Measurements from ENCODE around the gene TOX3.

The TOX3 gene

DNA sequence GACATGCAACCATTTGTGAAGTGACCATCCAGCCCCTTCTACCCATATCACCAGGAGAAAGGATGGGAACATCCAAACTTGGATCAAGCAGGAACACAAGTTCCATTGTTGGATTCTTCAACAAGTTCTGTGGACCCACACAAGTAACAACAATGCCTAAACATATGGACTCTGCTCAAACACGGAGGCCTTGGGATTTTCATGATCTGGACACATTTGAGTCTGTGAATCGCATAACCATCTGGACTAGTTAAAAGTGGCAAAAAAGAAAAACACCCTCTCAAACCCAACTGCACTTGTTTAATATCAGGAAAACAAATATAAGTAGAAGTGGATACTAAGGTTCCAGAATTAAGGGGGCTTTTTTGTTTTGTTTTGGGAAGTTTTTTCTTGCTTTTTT lies 70.8 kb downstream of the TOX3 start:
- H3K4me1 ChIP-seq (ENCODE audit: control insufficient read depth, low read depth, low read length), result peaks cover 5% of the 10 kb centered on the region
- no peaks in the 10 kb centered on the region for H3K27me3 ChIP-seq (ENCODE audit: control insufficient read depth, insufficient read depth, low read length)
- H3K9me3 ChIP-seq (ENCODE audit: control insufficient read depth, low read depth, low read length), result no peaks in the 10 kb centered on the region
- no peak overlapping the region for H3K27ac ChIP-seq (ENCODE audit: low read length)
- no peak overlapping the region for H3K4me3 ChIP-seq (ENCODE audit: low read length)
- no peak overlapping the region for H3K9ac ChIP-seq (ENCODE audit: low read length)
- no peaks in the 10 kb centered on the region for H3K36me3 ChIP-seq (ENCODE audit: control insufficient read depth, low read depth, low read length)

DNA sequence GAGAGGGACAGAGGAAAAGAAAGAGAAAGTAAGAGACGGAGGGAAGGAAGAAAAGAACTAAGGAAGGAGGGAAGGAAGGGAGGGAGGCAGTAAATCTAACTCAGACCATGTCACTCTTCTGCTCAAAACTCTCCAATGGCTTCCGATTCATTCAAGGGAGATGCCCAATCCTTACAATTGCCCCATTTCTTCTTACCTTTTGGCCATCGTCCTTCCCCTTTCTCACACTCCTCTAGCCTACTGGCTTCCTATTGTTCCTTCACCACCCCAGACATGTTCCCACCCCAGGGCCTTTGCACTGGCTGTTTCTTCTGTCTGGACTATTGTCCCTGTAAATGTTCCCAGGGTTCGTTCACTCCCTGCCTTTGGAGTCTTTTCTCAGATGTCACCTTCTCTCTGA lies 72.3 kb downstream of the TOX3 start:
- Histone ChIP-seq H3K27ac (ENCODE audit: low read length) (no peak overlapping the region), H3K9me3 (ENCODE audit: control insufficient read depth, low read depth, low read length) (no peaks in the 10 kb centered on the region), H3K36me3 (ENCODE audit: control insufficient read depth, low read depth, low read length) (no peaks in the 10 kb centered on the region), H3K9ac (ENCODE audit: low read length) (no peak overlapping the region), H3K4me1 (ENCODE audit: control insufficient read depth, low read depth, low read length) (peaks cover 17% of the 10 kb centered on the region), H3K4me3 (ENCODE audit: low read length) (no peak overlapping the region), H3K27me3 (ENCODE audit: control insufficient read depth, insufficient read depth, low read length) (no peaks in the 10 kb centered on the region)

DNA sequence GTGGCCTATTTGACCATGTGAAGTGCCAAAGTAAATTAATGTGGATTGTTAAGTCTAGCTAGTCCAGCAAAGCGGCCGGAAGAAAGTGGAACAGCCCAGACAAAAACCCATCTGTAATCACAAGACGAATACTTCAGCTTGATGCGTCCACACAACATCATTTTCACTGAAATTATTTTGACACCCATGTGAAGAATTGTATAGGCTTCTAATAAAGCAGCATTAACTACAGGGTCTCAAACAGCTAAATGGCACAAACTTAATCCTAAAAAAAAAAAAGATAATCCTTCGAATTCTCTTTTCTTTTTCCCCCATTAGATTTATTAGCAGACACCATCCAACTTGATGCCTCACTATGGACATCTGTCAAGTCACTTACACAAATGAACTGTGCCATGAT lies 73.8 kb downstream of the TOX3 start:
- H3K27ac ChIP-seq (ENCODE audit: low read length), result no peak overlapping the region
- H3K9ac ChIP-seq (ENCODE audit: low read length), result no peak overlapping the region
- no peaks in the 10 kb centered on the region for H3K36me3 ChIP-seq (ENCODE audit: control insufficient read depth, low read depth, low read length)
- no peaks in the 10 kb centered on the region for H3K9me3 ChIP-seq (ENCODE audit: control insufficient read depth, low read depth, low read length)
- no peak overlapping the region for H3K4me3 ChIP-seq (ENCODE audit: low read length)
- peaks cover 23% of the 10 kb centered on the region for H3K4me1 ChIP-seq (ENCODE audit: control insufficient read depth, low read depth, low read length)
- no peaks in the 10 kb centered on the region for H3K27me3 ChIP-seq (ENCODE audit: control insufficient read depth, insufficient read depth, low read length)

DNA sequence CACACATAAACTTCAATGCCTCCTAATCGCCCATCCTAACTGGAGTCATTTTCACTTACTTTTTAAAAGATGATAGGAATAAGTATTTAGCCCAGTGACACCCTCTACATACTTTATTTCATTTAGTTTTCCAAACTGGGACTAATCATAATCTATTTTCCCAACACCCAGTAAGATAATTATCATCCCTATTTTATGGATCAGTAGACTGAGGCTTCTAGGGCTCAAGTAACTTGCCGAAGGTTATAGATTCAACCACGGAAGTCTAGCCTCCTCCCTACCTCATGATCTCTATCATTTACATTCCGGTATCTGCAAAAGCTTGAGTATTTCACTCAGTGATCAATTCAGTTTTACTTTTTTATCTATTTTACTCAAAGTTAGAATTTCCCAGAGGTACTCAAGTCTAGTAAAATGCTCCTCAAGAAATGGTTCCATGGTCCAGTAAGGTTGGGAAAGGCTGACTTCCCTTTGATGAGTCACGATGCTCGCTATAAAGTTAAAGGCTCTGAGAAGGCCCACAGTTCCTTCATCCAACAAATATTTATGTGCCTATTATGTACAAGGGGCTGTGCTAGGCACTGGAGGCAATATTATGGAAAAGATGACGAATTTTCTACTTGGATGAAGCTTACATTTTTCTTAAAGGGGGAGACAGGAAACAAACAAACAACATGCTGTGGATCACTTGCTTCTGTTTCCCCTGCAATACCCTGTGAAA lies 75.1 kb downstream of the TOX3 start:
- Histone ChIP-seq H3K27me3 (ENCODE audit: control insufficient read depth, insufficient read depth, low read length) (no peaks in the 10 kb centered on the region), H3K9me3 (ENCODE audit: control insufficient read depth, low read depth, low read length) (no peaks in the 10 kb centered on the region), H3K36me3 (ENCODE audit: control insufficient read depth, low read depth, low read length) (no peaks in the 10 kb centered on the region), H3K4me1 (ENCODE audit: control insufficient read depth, low read depth, low read length) (peaks cover 29% of the 10 kb centered on the region), H3K4me3 (ENCODE audit: low read length) (no peak overlapping the region), H3K27ac (ENCODE audit: low read length) (no peak overlapping the region), H3K9ac (ENCODE audit: low read length) (no peak overlapping the region)

DNA sequence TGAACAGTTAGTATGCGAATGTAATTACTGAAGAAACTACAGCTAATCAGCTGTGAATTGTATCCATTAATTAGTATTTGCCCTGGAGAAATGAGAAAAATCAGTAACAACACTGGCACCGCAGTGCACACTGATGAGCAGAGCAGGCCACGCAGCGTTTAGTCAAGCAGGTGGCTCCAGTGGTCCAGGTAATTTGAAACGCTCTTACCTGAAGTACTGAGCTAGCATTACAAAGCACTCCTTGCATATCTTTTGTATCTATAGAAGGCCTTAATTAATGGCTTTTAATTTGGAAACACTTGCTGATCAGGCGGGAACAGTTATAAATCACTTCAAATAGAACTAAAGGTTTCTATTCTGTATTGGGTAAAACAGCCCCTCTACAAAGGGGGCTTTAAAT lies 76.4 kb downstream of the TOX3 start:
- Histone ChIP-seq H3K9me3 (ENCODE audit: control insufficient read depth, low read depth, low read length) (no peaks in the 10 kb centered on the region), H3K4me1 (ENCODE audit: control insufficient read depth, low read depth, low read length) (peaks cover 30% of the 10 kb centered on the region), H3K9ac (ENCODE audit: low read length) (no peak overlapping the region), H3K36me3 (ENCODE audit: control insufficient read depth, low read depth, low read length) (no peaks in the 10 kb centered on the region), H3K27me3 (ENCODE audit: control insufficient read depth, insufficient read depth, low read length) (no peaks in the 10 kb centered on the region), H3K4me3 (ENCODE audit: low read length) (no peak overlapping the region), H3K27ac (ENCODE audit: low read length) (no peak overlapping the region)

DNA sequence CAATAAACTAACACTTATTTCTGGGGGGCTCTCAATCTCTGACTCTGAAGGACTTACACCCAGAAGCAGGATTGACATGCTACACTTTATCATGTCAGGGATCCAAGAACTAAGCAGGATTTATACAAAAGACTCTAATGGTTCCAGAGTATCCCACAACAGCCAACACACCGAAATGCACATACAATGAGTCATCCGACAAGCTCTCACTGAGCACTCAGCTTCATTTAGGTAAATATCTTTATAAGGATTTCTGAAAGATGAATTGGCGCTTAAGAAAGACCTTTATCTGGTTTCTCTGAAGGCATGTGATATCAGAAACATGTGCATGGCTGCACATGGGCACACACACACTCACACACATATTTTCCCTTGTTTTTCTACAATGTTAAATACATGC lies 77.2 kb downstream of the TOX3 start:
- Histone ChIP-seq H3K4me3 (ENCODE audit: low read length) (no peak overlapping the region), H3K4me1 (ENCODE audit: control insufficient read depth, low read depth, low read length) (peaks cover 30% of the 10 kb centered on the region), H3K9ac (ENCODE audit: low read length) (no peak overlapping the region), H3K9me3 (ENCODE audit: control insufficient read depth, low read depth, low read length) (no peaks in the 10 kb centered on the region), H3K36me3 (ENCODE audit: control insufficient read depth, low read depth, low read length) (no peaks in the 10 kb centered on the region), H3K27ac (ENCODE audit: low read length) (no peak overlapping the region), H3K27me3 (ENCODE audit: control insufficient read depth, insufficient read depth, low read length) (no peaks in the 10 kb centered on the region)

- H3K9me3 ChIP-seq (ENCODE audit: control insufficient read depth, low read depth, low read length), result no peaks in the 10 kb centered on the region
- no peak overlapping the region for H3K9ac ChIP-seq (ENCODE audit: low read length)
- no peak overlapping the region for H3K4me3 ChIP-seq (ENCODE audit: low read length)
- peaks cover 30% of the 10 kb centered on the region for H3K4me1 ChIP-seq (ENCODE audit: control insufficient read depth, low read depth, low read length)
- H3K27me3 ChIP-seq (ENCODE audit: control insufficient read depth, insufficient read depth, low read length), result no peaks in the 10 kb centered on the region
- H3K27ac ChIP-seq (ENCODE audit: low read length), result no peak overlapping the region
- H3K36me3 ChIP-seq (ENCODE audit: control insufficient read depth, low read depth, low read length), result no peaks in the 10 kb centered on the region
These were observed 77.9 kb downstream of the TOX3 start for GRCh38 chr16:52469091-52469490.

GRCh38 chr16:52467753-52468152 lies 79.2 kb downstream of the TOX3 start:
- Histone ChIP-seq H3K36me3 (ENCODE audit: control insufficient read depth, low read depth, low read length) (peaks cover 7% of the 10 kb centered on the region), H3K9ac (ENCODE audit: low read length) (no peak overlapping the region), H3K27ac (ENCODE audit: low read length) (no peak overlapping the region), H3K9me3 (ENCODE audit: control insufficient read depth, low read depth, low read length) (no peaks in the 10 kb centered on the region), H3K27me3 (ENCODE audit: control insufficient read depth, insufficient read depth, low read length) (no peaks in the 10 kb centered on the region), H3K4me3 (ENCODE audit: low read length) (no peak overlapping the region), H3K4me1 (ENCODE audit: control insufficient read depth, low read depth, low read length) (peaks cover 30% of the 10 kb centered on the region)

DNA sequence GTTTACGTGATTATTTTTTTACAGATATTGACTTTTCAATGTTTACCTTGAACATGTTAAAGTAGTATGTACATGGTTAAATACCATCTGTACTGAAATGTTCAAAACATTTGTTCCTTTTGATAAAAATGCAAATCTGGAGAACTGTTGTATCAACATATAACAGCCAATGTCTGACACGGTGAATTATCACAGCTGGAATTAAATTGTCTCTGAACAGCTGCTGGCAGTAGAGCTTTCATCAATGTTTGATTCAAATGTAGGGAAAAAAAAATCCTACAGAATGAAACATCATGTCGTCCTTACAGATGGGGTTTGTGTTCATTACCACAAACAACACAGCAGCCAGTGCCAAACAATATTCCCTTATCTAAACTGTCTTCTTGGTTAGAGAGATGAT lies 79.9 kb downstream of the TOX3 start:
- Histone ChIP-seq H3K27ac (ENCODE audit: low read length) (no peak overlapping the region), H3K4me3 (ENCODE audit: low read length) (no peak overlapping the region), H3K27me3 (ENCODE audit: control insufficient read depth, insufficient read depth, low read length) (no peaks in the 10 kb centered on the region), H3K9me3 (ENCODE audit: control insufficient read depth, low read depth, low read length) (no peaks in the 10 kb centered on the region), H3K9ac (ENCODE audit: low read length) (no peak overlapping the region), H3K4me1 (ENCODE audit: control insufficient read depth, low read depth, low read length) (peaks cover 32% of the 10 kb centered on the region), H3K36me3 (ENCODE audit: control insufficient read depth, low read depth, low read length) (peaks cover 8% of the 10 kb centered on the region)

DNA sequence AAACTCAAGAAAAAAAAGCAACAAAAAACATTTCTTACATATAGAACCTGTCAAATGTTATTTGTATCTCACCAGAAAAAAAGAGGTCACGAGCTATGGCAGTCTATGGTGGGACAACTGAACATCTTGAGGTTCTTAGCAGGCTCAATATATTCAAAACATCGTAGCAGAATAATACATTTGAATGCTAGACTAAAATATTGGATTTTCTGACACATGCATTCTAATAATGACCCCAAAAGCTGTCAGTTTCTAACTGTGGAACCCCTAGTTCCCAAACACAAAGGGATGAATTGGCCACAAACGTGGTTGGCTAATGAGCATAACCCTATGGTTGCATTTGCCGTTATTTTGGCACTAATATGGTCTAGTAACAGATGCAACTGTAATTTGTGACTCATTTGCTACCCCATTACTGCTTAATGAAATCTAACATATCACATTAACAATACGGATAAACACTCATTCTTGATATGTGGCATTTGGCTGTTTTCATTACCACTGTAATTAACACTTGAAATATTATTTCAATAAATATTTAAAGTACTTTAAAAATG lies 81.2 kb downstream of the TOX3 start:
- H3K4me3 ChIP-seq (ENCODE audit: low read length), result no peak overlapping the region
- no peak overlapping the region for H3K9ac ChIP-seq (ENCODE audit: low read length)
- peaks cover 12% of the 10 kb centered on the region for H3K36me3 ChIP-seq (ENCODE audit: control insufficient read depth, low read depth, low read length)
- no peak overlapping the region for H3K27ac ChIP-seq (ENCODE audit: low read length)
- no peaks in the 10 kb centered on the region for H3K27me3 ChIP-seq (ENCODE audit: control insufficient read depth, insufficient read depth, low read length)
- peaks cover 43% of the 10 kb centered on the region for H3K4me1 ChIP-seq (ENCODE audit: control insufficient read depth, low read depth, low read length)
- H3K9me3 ChIP-seq (ENCODE audit: control insufficient read depth, low read depth, low read length), result no peaks in the 10 kb centered on the region

DNA sequence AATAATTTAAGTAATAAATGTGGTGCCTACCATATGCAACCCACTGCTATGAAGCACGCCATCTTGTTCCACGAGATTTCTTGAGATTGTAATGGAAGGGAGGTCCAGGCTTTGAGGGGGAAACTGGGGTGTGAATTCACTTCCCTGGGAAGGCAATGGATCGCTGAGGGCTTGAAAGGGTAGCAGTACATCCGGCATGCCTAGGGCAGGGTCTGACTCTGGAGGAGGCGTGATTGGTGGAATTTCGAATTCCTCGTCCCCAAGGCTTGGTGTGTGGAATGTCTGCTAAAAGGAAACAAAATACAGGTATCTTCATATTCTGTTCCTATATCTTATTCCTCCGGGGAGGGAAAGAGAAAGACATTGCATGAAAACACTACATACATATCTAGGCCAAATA lies 83.0 kb downstream of the TOX3 start:
- H3K9me3 ChIP-seq (ENCODE audit: control insufficient read depth, low read depth, low read length), result no peaks in the 10 kb centered on the region
- H3K9ac ChIP-seq (ENCODE audit: low read length), result no peak overlapping the region
- H3K27ac ChIP-seq (ENCODE audit: low read length), result no peak overlapping the region
- peaks cover 13% of the 10 kb centered on the region for H3K36me3 ChIP-seq (ENCODE audit: control insufficient read depth, low read depth, low read length)
- no peak overlapping the region for H3K4me3 ChIP-seq (ENCODE audit: low read length)
- no peaks in the 10 kb centered on the region for H3K27me3 ChIP-seq (ENCODE audit: control insufficient read depth, insufficient read depth, low read length)
- peaks cover 44% of the 10 kb centered on the region for H3K4me1 ChIP-seq (ENCODE audit: control insufficient read depth, low read depth, low read length)

DNA sequence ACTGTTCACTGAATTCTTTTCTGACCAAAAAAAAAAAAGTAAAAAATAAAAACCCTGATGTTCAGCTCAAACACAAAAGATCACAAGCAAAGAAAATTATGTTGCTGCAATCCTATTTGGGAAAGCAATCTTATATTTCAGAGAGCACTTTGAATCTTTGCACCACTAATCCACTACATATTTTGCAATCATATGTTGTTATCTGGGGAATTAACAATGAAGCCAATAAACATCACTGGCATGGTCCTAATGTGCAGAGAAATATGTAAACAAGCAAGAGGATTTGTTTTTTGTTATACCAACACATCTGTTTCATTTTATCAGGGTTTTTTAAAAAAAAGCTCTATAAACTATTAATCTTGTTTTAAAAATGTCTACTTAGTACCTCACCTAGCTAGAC lies 84.1 kb downstream of the TOX3 start:
- Histone ChIP-seq H3K36me3 (ENCODE audit: control insufficient read depth, low read depth, low read length) (peaks cover 13% of the 10 kb centered on the region), H3K4me1 (ENCODE audit: control insufficient read depth, low read depth, low read length) (peaks cover 51% of the 10 kb centered on the region), H3K9ac (ENCODE audit: low read length) (no peak overlapping the region), H3K4me3 (ENCODE audit: low read length) (no peak overlapping the region), H3K9me3 (ENCODE audit: control insufficient read depth, low read depth, low read length) (no peaks in the 10 kb centered on the region), H3K27me3 (ENCODE audit: control insufficient read depth, insufficient read depth, low read length) (no peaks in the 10 kb centered on the region), H3K27ac (ENCODE audit: low read length) (no peak overlapping the region)
